ENCODE data around the gene THBS3. TPM values are rescaled to one million over a fixed set of nuclear protein-coding genes. Genes with fewer than 3 reads are reported as not detected.
"Not testable (repeated sequence)": the region's sequence is repeated elsewhere in the genome, so short reads cannot be mapped to it uniquely, and the experiment has no call there.

The THBS3 gene
- total RNA-seq, 5 donors from 2014 or later (not counting 1 experiment from before 2014, with no cell fraction given) = 24.1 to 43.9 (median 34.0) TPM

GRCh38 chr1:155189926-155190325 is 17.8 kb downstream of the THBS3 start:
- H3K9me3 Mint-ChIP-seq; H3K36me3 ChIP-seq (ENCODE audit: control insufficient read depth in 2 of 2, extremely low read depth in 1 of 2, insufficient read depth in 1 of 2, low read length in 1 of 2); H3K27ac Mint-ChIP-seq; H3K27me3 Mint-ChIP-seq; CTCF ChIA-PET; H3K9me3 ChIP-seq; POLR2A ChIA-PET; H3K4me3 ChIP-seq (ENCODE audit: control insufficient read depth in 1 of 2, extremely low read depth in 1 of 2, low read length in 1 of 2); H3K4me3 Mint-ChIP-seq; H3K27ac ChIP-seq (ENCODE audit: low read length); H3K36me3 Mint-ChIP-seq; DNase-seq; H3K27me3 ChIP-seq (replicated peaks in 1 of 2; ENCODE audit: control insufficient read depth in 2 of 2, extremely low read depth in 1 of 2, insufficient read depth in 2 of 2, low read length in 1 of 2); ATAC-seq (replicated peaks in 1 of 4): not testable (repeated sequence)
- H3K4me1 ChIP-seq (ENCODE audit: control insufficient read depth in 1 of 2, extremely low read depth in 1 of 2, insufficient read depth in 2 of 2, low read length in 2 of 2) = peaks cover 8 to 29% of the 10 kb centered on the region in 2 experiments
- peaks cover 28 to 31% (median 30%) of the 10 kb centered on the region in 3 donors for H3K4me1 Mint-ChIP-seq
- WGBS (ENCODE audit: insufficient coverage) = 95% methylated on average over 15 of the region's 45 CpGs

- no peak overlapping the region for H3K4me3 ChIP-seq (ENCODE audit: control insufficient read depth in 1 of 2, extremely low read depth in 1 of 2, low read length in 1 of 2)
- H3K27ac Mint-ChIP-seq = peak overlapping the region; percentile 76 to 79
- no peak for ATAC-seq (replicated peaks in 1 of 4)
- no peak overlapping the region for H3K27ac ChIP-seq (ENCODE audit: low read length)
- H3K36me3 Mint-ChIP-seq = peaks cover 5% of the 10 kb centered on the region
- DNase-seq = no peak
- peak overlapping the region in 1 of 3 donors; percentile 52 for H3K4me3 Mint-ChIP-seq
- H3K4me1 Mint-ChIP-seq = peaks cover 16 to 18% (median 17%) of the 10 kb centered on the region in 3 donors
- peaks cover 3 to 15% of the 10 kb centered on the region in 2 experiments for H3K4me1 ChIP-seq (ENCODE audit: control insufficient read depth in 1 of 2, extremely low read depth in 1 of 2, insufficient read depth in 2 of 2, low read length in 2 of 2)
- H3K27me3 ChIP-seq (replicated peaks in 1 of 2; ENCODE audit: control insufficient read depth in 2 of 2, extremely low read depth in 1 of 2, insufficient read depth in 2 of 2, low read length in 1 of 2) = no peaks in the 10 kb centered on the region
- no peaks in the 10 kb centered on the region for H3K36me3 ChIP-seq (ENCODE audit: control insufficient read depth in 2 of 2, extremely low read depth in 1 of 2, insufficient read depth in 1 of 2, low read length in 1 of 2)
- WGBS (ENCODE audit: insufficient coverage) = 92% methylated on average over 8 of the region's 14 CpGs
- no peaks in the 10 kb centered on the region for H3K9me3 Mint-ChIP-seq
- H3K27me3 Mint-ChIP-seq = no peaks in the 10 kb centered on the region
- POLR2A ChIA-PET = no interaction called here
- H3K9me3 ChIP-seq = no peaks in the 10 kb centered on the region
- CTCF ChIA-PET = no interaction called here
Observed at GRCh38 chr1:155188268-155188667, 19.4 kb downstream of the THBS3 start.

GRCh38 chr1:155187456-155187891 is 20.2 kb downstream of the THBS3 start:
- Histone ChIP-seq H3K9me3 (no peaks in the 10 kb centered on the region), H3K27ac (ENCODE audit: low read length) (no peak overlapping the region), H3K36me3 (ENCODE audit: control insufficient read depth in 2 of 2, extremely low read depth in 1 of 2, insufficient read depth in 1 of 2, low read length in 1 of 2) (no peaks in the 10 kb centered on the region), H3K4me1 (ENCODE audit: control insufficient read depth in 1 of 2, extremely low read depth in 1 of 2, insufficient read depth in 2 of 2, low read length in 2 of 2) (peaks cover 0 to 7% of the 10 kb centered on the region in 2 experiments), H3K4me3 (ENCODE audit: control insufficient read depth in 1 of 2, extremely low read depth in 1 of 2, low read length in 1 of 2) (no peak overlapping the region), H3K27me3 (replicated peaks in 1 of 2; ENCODE audit: control insufficient read depth in 2 of 2, extremely low read depth in 1 of 2, insufficient read depth in 2 of 2, low read length in 1 of 2) (no peaks in the 10 kb centered on the region)
- DNase-seq (no peak), ATAC-seq (replicated peaks in 1 of 4) (peak in 1 of 4 experiments; percentile 32)
- H3K27ac Mint-ChIP-seq = peak overlapping the region; percentile 4 to 28
- CTCF ChIA-PET = no interaction called here
- no peaks in the 10 kb centered on the region for H3K9me3 Mint-ChIP-seq
- WGBS (ENCODE audit: insufficient coverage) = 92% methylated on average over 13 of the region's 16 CpGs
- H3K4me3 Mint-ChIP-seq = peak overlapping the region in 1 of 3 donors; percentile 52
- POLR2A ChIA-PET = no interaction called here
- H3K27me3 Mint-ChIP-seq = no peaks in the 10 kb centered on the region
- H3K36me3 Mint-ChIP-seq = peaks cover 7% of the 10 kb centered on the region
- H3K4me1 Mint-ChIP-seq = peaks cover 11 to 12% (median 12%) of the 10 kb centered on the region in 3 donors

- Histone ChIP-seq H3K27me3 (replicated peaks in 1 of 2; ENCODE audit: control insufficient read depth in 2 of 2, extremely low read depth in 1 of 2, insufficient read depth in 2 of 2, low read length in 1 of 2) (no peaks in the 10 kb centered on the region), H3K36me3 (ENCODE audit: control insufficient read depth in 2 of 2, extremely low read depth in 1 of 2, insufficient read depth in 1 of 2, low read length in 1 of 2) (no peaks in the 10 kb centered on the region), H3K4me3 (ENCODE audit: control insufficient read depth in 1 of 2, extremely low read depth in 1 of 2, low read length in 1 of 2) (no peak overlapping the region), H3K4me1 (ENCODE audit: control insufficient read depth in 1 of 2, extremely low read depth in 1 of 2, insufficient read depth in 2 of 2, low read length in 2 of 2) (peaks cover 0 to 1% of the 10 kb centered on the region in 2 experiments), H3K9me3 (no peaks in the 10 kb centered on the region), H3K27ac (ENCODE audit: low read length) (no peak overlapping the region)
- CTCF ChIA-PET = no interaction called here
- Mint-ChIP-seq H3K36me3 (peaks cover 11% of the 10 kb centered on the region), H3K27ac (peak overlapping the region; percentile 28 to 81), H3K4me1 (peaks cover 6 to 7% (median 7%) of the 10 kb centered on the region in 3 donors), H3K27me3 (no peaks in the 10 kb centered on the region), H3K9me3 (no peaks in the 10 kb centered on the region), H3K4me3 (no peak overlapping the region)
- ATAC-seq (replicated peaks in 1 of 4) (no peak), DNase-seq (no peak)
- WGBS (ENCODE audit: insufficient coverage) = 86% methylated on average over 14 of the region's 14 CpGs
- POLR2A ChIA-PET = no interaction called here
Observed at GRCh38 chr1:155186794-155187455, 20.8 kb downstream of the THBS3 start.

GRCh38 chr1:155186067-155186793 is 21.5 kb downstream of the THBS3 start:
- no peaks in the 10 kb centered on the region for H3K27me3 Mint-ChIP-seq
- peaks cover 4 to 7% (median 5%) of the 10 kb centered on the region in 3 donors for H3K4me1 Mint-ChIP-seq
- Histone ChIP-seq H3K36me3 (ENCODE audit: control insufficient read depth in 2 of 2, extremely low read depth in 1 of 2, insufficient read depth in 1 of 2, low read length in 1 of 2) (peaks cover 0 to 3% of the 10 kb centered on the region in 2 donors), H3K27me3 (replicated peaks in 1 of 2; ENCODE audit: control insufficient read depth in 2 of 2, extremely low read depth in 1 of 2, insufficient read depth in 2 of 2, low read length in 1 of 2) (no peaks in the 10 kb centered on the region), H3K27ac (ENCODE audit: low read length) (no peak overlapping the region), H3K4me3 (ENCODE audit: control insufficient read depth in 1 of 2, extremely low read depth in 1 of 2, low read length in 1 of 2) (no peak overlapping the region), H3K4me1 (ENCODE audit: control insufficient read depth in 1 of 2, extremely low read depth in 1 of 2, insufficient read depth in 2 of 2, low read length in 2 of 2) (no peaks in the 10 kb centered on the region), H3K9me3 (no peaks in the 10 kb centered on the region)
- H3K36me3 Mint-ChIP-seq = peaks cover 12% of the 10 kb centered on the region
- no peaks in the 10 kb centered on the region for H3K9me3 Mint-ChIP-seq
- H3K27ac Mint-ChIP-seq = no peak overlapping the region
- DNase-seq = no peak
- no peak for ATAC-seq (replicated peaks in 1 of 4)
- H3K4me3 Mint-ChIP-seq = no peak overlapping the region
- ChIA-PET POLR2A (no interaction called here), CTCF (interaction anchor here in 1 of 2 donors (1.1 kb wide), 1 partner anchor 8 kb away, joined by 3 read pairs; no protein-coding TSS in a partner anchor)
- WGBS (ENCODE audit: insufficient coverage) = 90% methylated on average over 4 of the region's 8 CpGs

- ATAC-seq (replicated peaks in 1 of 4) (no peak), DNase-seq (no peak)
- no peak overlapping the region for H3K27ac ChIP-seq (ENCODE audit: low read length)
- CTCF ChIA-PET = interaction anchor here in 1 of 2 donors (1.1 kb wide), 1 partner anchor 9 kb away, joined by 3 read pairs; no protein-coding TSS in a partner anchor
- Mint-ChIP-seq H3K27me3 (no peaks in the 10 kb centered on the region), H3K36me3 (peaks cover 14% of the 10 kb centered on the region), H3K4me1 (peaks cover 4 to 7% (median 5%) of the 10 kb centered on the region in 3 donors), H3K27ac (no peak overlapping the region), H3K4me3 (no peak overlapping the region), H3K9me3 (no peaks in the 10 kb centered on the region)
- WGBS (ENCODE audit: insufficient coverage) = 87% methylated on average over 6 of the region's 6 CpGs
- H3K4me1 ChIP-seq (ENCODE audit: control insufficient read depth in 1 of 2, extremely low read depth in 1 of 2, insufficient read depth in 2 of 2, low read length in 2 of 2) = no peaks in the 10 kb centered on the region
- H3K9me3 ChIP-seq = no peaks in the 10 kb centered on the region
- no peak overlapping the region for H3K4me3 ChIP-seq (ENCODE audit: control insufficient read depth in 1 of 2, extremely low read depth in 1 of 2, low read length in 1 of 2)
- H3K27me3 ChIP-seq (replicated peaks in 1 of 2; ENCODE audit: control insufficient read depth in 2 of 2, extremely low read depth in 1 of 2, insufficient read depth in 2 of 2, low read length in 1 of 2) = no peaks in the 10 kb centered on the region
- POLR2A ChIA-PET = no interaction called here
- H3K36me3 ChIP-seq (ENCODE audit: control insufficient read depth in 2 of 2, extremely low read depth in 1 of 2, insufficient read depth in 1 of 2, low read length in 1 of 2) = peaks cover 0 to 3% of the 10 kb centered on the region in 2 donors
Observed at GRCh38 chr1:155185783-155186066, 22.0 kb downstream of the THBS3 start.

Measured in T-cell (primary cell).